IPS DF 19.7 (cell line): ENCODE data around the gene TLR1.
"Not testable (repeated sequence)": the region's sequence is repeated elsewhere in the genome, so short reads cannot be mapped to it uniquely, and the experiment has no call there.

ENCODE experiments used
- DNase-seq: peaks from one replicate; pipeline ENCODE4 v3.0.0-alpha.2; 2013; ENCODE audit warnings: low read depth, low spot score

Gene TLR1

DNA sequence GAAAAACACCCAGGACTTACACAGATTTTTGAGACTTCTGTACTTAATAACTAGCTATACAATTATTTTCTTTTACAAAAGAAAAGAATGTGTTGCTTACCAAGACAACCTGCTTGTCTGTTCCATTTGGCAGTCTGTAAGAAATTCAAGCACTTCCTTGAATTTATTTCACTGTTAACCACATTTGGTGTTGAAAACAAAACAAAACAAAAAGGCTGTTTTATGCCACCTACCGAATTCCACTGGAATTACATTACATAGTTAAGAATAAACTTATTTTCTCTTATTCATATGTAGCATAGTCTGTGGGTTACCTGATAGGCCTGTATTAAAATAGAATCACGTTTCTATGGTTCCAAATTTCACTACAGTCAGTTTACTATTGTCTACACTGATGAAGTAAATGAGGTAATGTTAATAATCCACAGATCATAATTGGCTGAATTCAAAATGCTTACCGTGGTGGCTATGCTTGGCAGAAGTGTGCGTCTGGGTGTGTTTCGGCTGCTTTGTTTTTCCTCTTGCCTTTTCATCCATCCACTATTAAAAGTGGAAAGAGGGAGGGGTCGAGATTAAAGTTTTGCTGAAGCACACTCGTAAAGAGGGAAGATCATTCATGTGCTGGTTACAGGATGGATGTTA, at the start of gene TLR1:
Gene TLR1, minus strand, starts transcription at position 138 of the 642 bp plus-strand sequence. CDS start 5,960 bp downstream, outside the sequence.
- DNase-seq, result no peak

DNA sequence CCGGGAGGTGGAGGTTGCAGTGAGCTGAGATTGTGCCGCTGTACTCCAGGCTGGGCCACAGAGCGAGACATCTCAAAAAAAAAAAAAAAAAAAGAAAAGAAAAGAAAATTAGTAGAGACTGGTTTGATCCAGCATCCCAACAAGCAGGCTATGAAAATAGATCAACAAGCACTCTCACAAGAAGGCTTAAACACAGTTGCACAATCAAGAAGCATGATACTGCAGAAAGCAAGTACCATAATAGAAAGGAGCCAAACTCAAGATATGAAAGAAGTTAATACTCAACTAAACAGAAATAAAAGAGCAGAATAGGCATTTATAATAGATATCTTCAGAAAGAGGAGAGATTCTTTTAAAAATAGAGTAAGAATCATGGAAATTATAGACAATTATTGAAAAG, 41.4 kb upstream of the TLR1 start:
- no peak for DNase-seq

- DNase-seq, result no peak
Measured at GRCh38 chr4:38842994-38843393, 38.4 kb upstream of the TLR1 start.

- DNase-seq, result no peak
Measured at GRCh38 chr4:38837849-38838248, 33.3 kb upstream of the TLR1 start.

- DNase-seq, result no peak
Measured at GRCh38 chr4:38837334-38837733, 32.7 kb upstream of the TLR1 start.

DNA sequence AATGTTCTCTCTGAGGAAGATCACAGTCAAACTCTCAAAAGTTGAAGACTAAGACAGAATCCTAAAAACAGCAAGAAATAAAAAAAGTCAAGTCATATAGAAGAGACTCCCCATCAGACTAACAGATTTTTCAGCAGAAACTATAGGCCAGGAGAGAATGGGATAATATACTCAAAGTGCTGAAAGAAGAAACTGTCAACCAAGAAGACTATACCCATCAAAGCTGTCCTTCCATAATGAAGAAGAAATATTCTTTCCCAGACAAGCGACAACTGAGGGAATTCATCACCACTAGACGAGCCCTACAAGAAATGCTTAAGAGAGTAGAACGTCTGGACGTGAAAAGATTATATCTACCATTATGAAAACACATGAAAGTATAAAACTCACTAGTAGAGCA, 30.0 kb upstream of the TLR1 start:
- no peak for DNase-seq

- DNase-seq, result no peak
Measured at GRCh38 chr4:38832624-38833528, 28.3 kb upstream of the TLR1 start.

- DNase-seq, result no peak
Measured at GRCh38 chr4:38832206-38832605, 27.6 kb upstream of the TLR1 start.

DNA sequence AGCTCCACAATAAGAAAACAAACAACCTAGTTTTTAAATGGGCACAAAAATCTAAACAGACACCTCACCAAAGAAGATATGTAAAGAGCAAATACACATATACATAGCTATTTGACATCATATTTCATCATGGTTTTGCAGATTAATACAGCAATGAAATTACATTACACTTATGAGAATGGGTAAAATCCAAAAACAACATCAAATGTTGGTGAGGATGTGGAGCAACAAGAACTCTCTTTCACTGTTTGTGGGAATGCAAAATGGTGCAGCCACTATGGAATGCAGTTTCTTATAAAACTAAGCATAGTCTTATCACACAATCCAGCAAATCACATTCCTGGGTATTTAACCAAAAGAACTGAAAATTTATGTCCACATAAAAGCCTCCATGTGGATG, 27.1 kb upstream of the TLR1 start:
- no peak for DNase-seq

DNA sequence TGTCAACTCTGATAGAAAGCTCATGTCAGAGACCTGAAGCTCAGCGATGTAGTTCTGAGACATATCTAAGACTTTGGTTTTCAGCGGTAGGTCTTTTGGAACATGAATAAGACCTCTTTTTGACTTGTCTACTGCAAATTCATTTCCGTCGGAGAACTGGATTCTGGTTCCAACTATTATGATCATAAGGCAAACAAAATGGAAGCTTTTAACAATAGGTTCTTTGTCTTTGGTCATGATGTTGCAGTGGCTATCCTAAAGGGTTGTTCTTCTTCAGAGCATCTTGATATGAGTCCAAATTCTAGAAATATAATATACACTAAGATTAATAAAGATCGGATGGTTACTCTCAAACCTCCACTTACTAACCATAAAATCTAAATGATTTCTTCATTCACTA, 24.6 kb upstream of the TLR1 start:
- DNase-seq, result no peak

- DNase-seq, result no peak
Measured at GRCh38 chr4:38823766-38824165, 19.2 kb upstream of the TLR1 start.

GRCh38 chr4:38822748-38823303, 18.2 kb upstream of the TLR1 start:
- DNase-seq, result no peak

DNA sequence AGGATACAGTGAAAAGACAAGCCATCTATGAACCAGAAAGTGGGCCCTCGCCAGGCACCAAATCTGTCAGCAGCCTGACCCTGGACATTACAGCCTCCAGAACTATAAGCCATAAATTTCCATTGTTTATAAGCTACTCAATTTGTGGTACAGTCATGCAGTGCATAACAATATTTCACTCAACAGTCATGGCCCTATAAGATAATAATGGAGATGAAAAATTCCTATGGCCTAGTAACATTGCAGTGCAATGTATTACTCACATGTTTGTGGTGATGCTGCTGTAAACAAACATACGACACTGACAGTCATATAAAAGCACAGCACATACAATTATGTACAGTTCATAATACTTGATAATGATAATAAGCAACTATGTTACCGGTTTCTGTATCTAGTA, 17.1 kb upstream of the TLR1 start:
- no peak for DNase-seq

GRCh38 chr4:38820329-38821061, 15.9 kb upstream of the TLR1 start:
- no peak for DNase-seq

- DNase-seq, result no peak
Measured at GRCh38 chr4:38819569-38819968, 15.0 kb upstream of the TLR1 start.

GRCh38 chr4:38818441-38818976, 13.9 kb upstream of the TLR1 start:
- no peak for DNase-seq

DNA sequence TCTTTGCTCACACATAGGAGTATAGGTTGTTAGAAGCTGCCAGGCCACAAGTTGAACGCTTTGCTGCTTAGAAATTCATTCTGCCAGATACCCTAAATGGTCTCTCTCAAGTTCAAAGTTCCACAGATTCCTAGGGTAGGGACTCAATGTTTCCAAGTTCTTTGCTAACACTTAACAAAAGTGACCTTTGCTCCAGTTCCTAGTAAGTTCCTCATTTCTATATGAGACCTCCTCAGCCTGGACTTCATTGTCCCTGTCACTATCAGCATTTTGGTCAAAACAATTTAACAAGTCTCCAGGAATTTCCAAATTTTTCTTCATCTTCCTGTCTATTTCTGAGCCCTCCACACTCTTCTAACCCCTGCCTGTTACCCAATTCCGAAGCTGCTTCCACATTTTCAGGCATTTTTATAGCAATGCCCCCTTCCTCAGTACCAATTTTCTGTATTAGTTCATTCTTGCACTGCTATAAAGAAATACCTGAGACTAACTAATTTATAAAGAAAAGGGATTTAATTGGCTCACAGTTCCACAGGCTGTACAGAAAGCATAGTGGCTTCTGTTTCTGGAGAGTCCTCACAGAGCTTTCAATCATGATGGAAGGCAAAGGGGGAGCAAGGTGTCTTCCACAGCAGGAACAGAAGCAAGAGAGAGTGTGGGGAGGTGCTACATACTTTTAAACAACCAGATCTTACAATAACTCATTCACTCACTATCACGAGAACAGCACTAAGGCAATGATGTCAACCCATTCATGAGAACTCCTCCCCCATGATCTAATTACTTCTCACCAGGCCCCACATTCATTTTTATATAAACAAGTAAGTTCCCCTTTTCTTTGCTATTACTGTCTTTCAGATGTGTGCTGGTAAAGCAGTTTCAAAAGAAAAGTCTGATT, 11.5 kb upstream of the TLR1 start:
- DNase-seq, result no peak

GRCh38 chr4:38814386-38814785, 9.8 kb upstream of the TLR1 start:
- DNase-seq, result no peak

- DNase-seq, result no peak
Measured at GRCh38 chr4:38811297-38811696, 6.7 kb upstream of the TLR1 start.

- not testable (repeated sequence) for DNase-seq
Measured at GRCh38 chr4:38807462-38807861, 2.9 kb upstream of the TLR1 start.

DNA sequence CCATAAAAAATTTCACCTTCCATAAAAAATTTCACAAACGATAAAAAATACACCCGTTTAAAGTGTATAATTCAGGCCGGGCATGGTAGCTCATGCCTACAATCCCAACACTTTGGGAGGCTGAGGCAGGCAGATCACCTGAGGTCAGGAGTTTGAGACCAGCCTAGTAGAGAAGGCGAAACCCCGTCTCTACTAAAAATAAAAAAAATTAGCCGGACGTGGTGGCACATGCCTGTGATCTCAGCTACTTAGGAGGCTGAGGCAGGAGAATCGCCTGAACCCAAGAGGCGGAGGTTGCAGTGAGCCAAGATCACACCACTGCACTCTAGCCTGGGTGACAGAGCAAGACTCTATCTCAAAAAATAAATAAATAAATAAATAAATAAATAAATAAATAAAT, 1.7 kb upstream of the TLR1 start:
- DNase-seq, result not testable (repeated sequence)
